ENCODE results near the gene CKM. TPM values are rescaled to one million over a fixed set of nuclear protein-coding genes. Genes with fewer than 3 reads are reported as not detected.
A peak's percentile ranks its signal among the peaks of the same experiment; 100 is the strongest.
"Not testable (repeated sequence)": the region's sequence is repeated elsewhere in the genome, so short reads cannot be mapped to it uniquely, and the experiment has no call there.

Gene CKM
- total RNA-seq, 1 donor from 2014 or later, result 0.42 TPM

DNA sequence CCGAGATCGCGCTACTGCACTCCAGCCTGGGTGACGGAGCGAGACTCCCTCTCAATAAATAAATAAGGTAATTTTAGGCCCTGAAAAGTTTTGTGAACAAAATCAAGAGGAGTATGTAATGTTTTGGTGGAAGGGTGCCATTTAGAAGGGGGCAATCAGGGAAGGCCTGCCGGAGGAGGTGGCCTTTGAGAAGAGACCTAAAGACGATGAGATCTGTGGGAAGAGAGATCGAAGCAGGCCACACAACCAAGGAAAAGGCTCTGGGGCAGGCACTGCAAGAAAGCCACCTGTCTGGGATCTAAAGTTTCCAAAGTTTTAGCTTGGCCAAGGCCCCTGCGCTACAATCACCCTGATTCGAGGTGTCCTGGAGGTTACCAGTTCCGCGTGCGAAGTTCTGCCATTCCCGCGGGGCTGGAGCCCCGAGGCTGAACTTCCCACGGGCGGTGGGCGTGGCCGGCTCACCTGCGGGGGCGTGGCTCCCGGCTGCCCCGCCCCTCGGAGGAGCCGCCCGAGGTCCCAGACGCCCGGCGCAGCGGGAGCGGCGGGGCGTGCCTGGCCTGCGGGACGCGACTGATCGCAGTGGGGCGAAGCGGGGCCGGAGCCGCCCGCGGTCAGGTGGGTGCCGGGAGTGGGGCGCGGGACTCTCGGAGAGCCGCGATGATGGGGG is 17.7 kb upstream of the CKM start, which contains the start of gene KLC3:
Gene KLC3, plus strand, starts transcription at position 519 of the 667 bp plus-strand sequence. CDS start 4,792 bp downstream, outside the sequence.
- H3K27me3 Mint-ChIP-seq (ENCODE audit: unreplicated experiment), result peaks cover 5% of the 10 kb centered on the region
- DNase-seq, result no peak
- H3K4me1 Mint-ChIP-seq (ENCODE audit: low read depth, unreplicated experiment), result no peaks in the 10 kb centered on the region
- peak within 1 kb of the TSS; percentile 80 for H3K4me3 Mint-ChIP-seq (ENCODE audit: unreplicated experiment)
- TF ChIP-seq, protein P1, sequence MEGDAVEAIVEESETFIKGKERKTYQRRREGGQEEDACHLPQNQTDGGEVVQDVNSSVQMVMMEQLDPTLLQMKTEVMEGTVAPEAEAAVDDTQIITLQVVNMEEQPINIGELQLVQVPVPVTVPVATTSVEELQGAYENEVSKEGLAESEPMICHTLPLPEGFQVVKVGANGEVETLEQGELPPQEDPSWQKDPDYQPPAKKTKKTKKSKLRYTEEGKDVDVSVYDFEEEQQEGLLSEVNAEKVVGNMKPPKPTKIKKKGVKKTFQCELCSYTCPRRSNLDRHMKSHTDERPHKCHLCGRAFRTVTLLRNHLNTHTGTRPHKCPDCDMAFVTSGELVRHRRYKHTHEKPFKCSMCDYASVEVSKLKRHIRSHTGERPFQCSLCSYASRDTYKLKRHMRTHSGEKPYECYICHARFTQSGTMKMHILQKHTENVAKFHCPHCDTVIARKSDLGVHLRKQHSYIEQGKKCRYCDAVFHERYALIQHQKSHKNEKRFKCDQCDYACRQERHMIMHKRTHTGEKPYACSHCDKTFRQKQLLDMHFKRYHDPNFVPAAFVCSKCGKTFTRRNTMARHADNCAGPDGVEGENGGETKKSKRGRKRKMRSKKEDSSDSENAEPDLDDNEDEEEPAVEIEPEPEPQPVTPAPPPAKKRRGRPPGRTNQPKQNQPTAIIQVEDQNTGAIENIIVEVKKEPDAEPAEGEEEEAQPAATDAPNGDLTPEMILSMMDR (IDR thresholded peaks at IDR 0.05; ENCODE audit: partially characterized antibody, unreplicated experiment), result no peak
- H3K36me3 Mint-ChIP-seq (ENCODE audit: unreplicated experiment), result no peaks in the 10 kb centered on the region
- H3K9me3 Mint-ChIP-seq (ENCODE audit: unreplicated experiment), result peaks cover 5% of the 10 kb centered on the region
- H3K27ac Mint-ChIP-seq (ENCODE audit: unreplicated experiment), result peak within 1 kb of the TSS; percentile 52

GRCh38 chr19:45339629-45340028 is 17.0 kb upstream of the CKM start:
- H3K36me3 Mint-ChIP-seq (ENCODE audit: unreplicated experiment), result no peaks in the 10 kb centered on the region
- H3K27me3 Mint-ChIP-seq (ENCODE audit: unreplicated experiment), result peaks cover 5% of the 10 kb centered on the region
- peaks cover 4% of the 10 kb centered on the region for H3K9me3 Mint-ChIP-seq (ENCODE audit: unreplicated experiment)
- no peak overlapping the region for H3K27ac Mint-ChIP-seq (ENCODE audit: unreplicated experiment)
- TF ChIP-seq, protein P1 (IDR thresholded peaks at IDR 0.05; ENCODE audit: partially characterized antibody, unreplicated experiment), result no peak
- H3K4me1 Mint-ChIP-seq (ENCODE audit: low read depth, unreplicated experiment), result no peaks in the 10 kb centered on the region
- no peak for DNase-seq
- no peak overlapping the region for H3K4me3 Mint-ChIP-seq (ENCODE audit: unreplicated experiment)

GRCh38 chr19:45336696-45337251 is 14.1 kb upstream of the CKM start:
- TF ChIP-seq, protein P1 (IDR thresholded peaks at IDR 0.05; ENCODE audit: partially characterized antibody, unreplicated experiment), result no peak
- no peak overlapping the region for H3K27ac Mint-ChIP-seq (ENCODE audit: unreplicated experiment)
- no peaks in the 10 kb centered on the region for H3K4me1 Mint-ChIP-seq (ENCODE audit: low read depth, unreplicated experiment)
- H3K36me3 Mint-ChIP-seq (ENCODE audit: unreplicated experiment), result no peaks in the 10 kb centered on the region
- peaks cover 2% of the 10 kb centered on the region for H3K9me3 Mint-ChIP-seq (ENCODE audit: unreplicated experiment)
- H3K4me3 Mint-ChIP-seq (ENCODE audit: unreplicated experiment), result no peak overlapping the region
- peaks cover 3% of the 10 kb centered on the region for H3K27me3 Mint-ChIP-seq (ENCODE audit: unreplicated experiment)
- DNase-seq, result no peak

GRCh38 chr19:45334881-45335280 is 12.2 kb upstream of the CKM start:
- H3K27me3 Mint-ChIP-seq (ENCODE audit: unreplicated experiment); H3K27ac Mint-ChIP-seq (ENCODE audit: unreplicated experiment): not testable (repeated sequence)

DNA sequence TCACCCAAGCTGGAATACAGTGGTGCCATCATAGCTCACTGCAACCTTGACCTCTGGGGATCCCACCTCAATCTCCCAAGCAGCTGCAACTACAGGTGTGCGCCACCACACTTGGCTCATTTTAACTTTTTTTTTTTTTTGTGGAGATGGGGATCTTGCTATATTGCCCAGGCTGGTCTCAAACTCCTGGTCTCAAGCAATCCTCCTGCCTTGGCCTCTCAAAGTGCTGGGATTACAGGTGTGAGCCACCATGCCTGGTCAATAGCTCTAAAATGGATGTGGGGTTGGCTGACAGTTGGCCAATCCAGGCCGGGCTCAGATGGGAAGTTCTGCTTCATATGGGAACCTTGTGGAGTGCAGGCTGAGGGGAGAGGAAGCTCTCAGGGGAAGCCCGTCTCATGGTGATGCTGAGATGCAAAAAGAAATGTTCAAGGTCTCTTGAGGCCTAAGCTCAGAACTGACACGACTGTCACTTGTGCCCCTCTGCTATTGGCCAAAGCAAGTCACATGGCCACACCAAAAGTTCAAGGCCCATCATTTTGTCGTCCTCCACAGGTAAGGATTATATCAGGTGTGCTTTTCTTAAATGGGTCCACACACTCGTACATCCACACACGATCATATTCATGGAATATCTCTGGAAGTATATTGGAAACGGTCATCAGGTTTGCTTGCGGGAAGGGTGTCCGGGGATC is 11.1 kb upstream of the CKM start:
- H3K4me1 Mint-ChIP-seq (ENCODE audit: low read depth, unreplicated experiment), result no peaks in the 10 kb centered on the region
- H3K27me3 Mint-ChIP-seq (ENCODE audit: unreplicated experiment), result no peaks in the 10 kb centered on the region
- TF ChIP-seq, protein P1 (IDR thresholded peaks at IDR 0.05; ENCODE audit: partially characterized antibody, unreplicated experiment), result no peak
- H3K9me3 Mint-ChIP-seq (ENCODE audit: unreplicated experiment), result no peaks in the 10 kb centered on the region
- H3K4me3 Mint-ChIP-seq (ENCODE audit: unreplicated experiment), result no peak overlapping the region
- no peaks in the 10 kb centered on the region for H3K36me3 Mint-ChIP-seq (ENCODE audit: unreplicated experiment)
- no peak overlapping the region for H3K27ac Mint-ChIP-seq (ENCODE audit: unreplicated experiment)
- DNase-seq, result no peak

More at GRCh38 chr19:45334881-45335280, 12.2 kb upstream of the CKM start:
- DNase-seq; H3K4me1 Mint-ChIP-seq (ENCODE audit: low read depth, unreplicated experiment); H3K4me3 Mint-ChIP-seq (ENCODE audit: unreplicated experiment); H3K9me3 Mint-ChIP-seq (ENCODE audit: unreplicated experiment); H3K36me3 Mint-ChIP-seq (ENCODE audit: unreplicated experiment): not testable (repeated sequence)
